HG03045 (cell line): ENCODE data around the gene TBC1D22A.
"Not testable (repeated sequence)": the region's sequence is repeated elsewhere in the genome, so short reads cannot be mapped to it uniquely, and the experiment has no call there.

Experiments
- ATAC-seq: cut with Tn5 transposase; IDR thresholded peaks from one replicate; pipeline ENCODE4 v1.9.1; 2021; ENCODE audit warnings: mild to moderate bottlenecking, moderate library complexity; ENCODE audit not compliant: unreplicated experiment

Gene TBC1D22A

DNA sequence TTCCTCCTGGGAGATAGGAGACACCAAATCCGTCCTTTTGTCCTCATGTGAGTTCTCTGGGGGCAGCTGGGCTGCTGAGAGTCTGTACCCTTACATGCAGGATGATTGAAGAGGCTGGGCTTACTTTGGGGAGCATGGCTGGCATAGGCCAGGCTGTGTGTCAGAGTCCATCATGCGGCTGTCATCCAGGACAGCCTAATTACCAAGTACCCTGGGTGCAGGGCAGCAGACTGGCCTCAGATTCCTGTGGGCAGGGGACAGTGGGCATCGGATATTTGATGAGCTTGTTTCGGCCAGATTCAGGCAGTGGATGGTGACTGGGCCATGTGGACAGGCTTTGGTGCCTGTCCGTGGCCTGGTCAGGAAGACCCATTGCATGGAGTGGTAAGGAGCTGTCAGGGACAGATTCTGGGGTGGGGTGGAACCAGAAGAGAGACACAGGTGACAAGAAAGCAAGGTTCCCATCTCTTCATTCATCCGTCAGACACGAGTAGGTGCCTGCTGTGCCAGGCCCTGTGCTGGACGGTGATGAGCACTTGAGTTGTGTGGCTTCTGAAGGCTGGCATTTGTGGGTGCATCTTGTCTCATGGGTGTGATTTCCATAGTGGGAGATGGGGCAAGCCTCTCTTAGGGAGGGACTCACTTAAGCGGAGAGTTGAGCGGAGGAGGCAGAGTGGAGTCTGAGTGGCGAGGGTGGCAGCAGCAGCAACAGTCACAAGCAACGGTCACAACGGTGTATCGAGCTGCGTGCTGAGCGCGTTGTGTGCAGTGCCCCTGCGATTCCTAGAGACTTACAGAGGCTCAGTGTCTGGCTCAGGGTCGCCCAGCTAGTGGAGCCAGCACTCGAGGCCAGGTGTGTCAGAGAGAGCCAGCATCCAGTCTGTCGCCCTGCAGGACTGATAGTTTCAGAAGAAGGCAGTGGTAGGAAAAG, 48.7 kb downstream of the TBC1D22A start:
- ATAC-seq = no peak

DNA sequence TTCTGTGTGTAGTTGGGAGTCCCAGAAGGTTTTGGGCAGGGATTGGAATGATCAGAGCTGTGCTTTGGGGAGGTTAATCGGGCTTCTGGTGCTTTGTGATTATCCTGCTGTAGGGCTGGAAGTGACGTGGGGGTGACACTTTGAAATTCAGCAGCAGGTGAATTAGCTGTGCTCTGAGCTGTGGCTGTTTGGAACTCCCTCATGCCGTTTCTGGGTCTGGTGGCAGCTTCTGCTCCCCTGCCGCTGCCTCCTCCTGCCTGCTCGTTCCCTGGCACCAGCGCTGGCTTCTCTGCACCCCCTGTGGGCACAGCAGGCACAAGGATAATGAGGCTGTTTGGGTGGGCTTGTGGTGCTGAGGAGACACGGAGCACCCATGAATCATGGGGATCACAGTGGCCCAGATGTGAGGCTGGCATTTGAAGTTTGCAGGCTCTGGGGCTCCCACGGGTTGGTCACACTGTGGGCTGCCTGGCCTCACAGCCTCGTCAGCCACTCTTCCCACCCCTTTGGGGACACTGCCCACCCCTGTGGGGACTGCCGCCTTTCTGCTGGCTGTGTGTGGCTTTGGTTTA, 49.7 kb downstream of the TBC1D22A start:
- no peak for ATAC-seq

GRCh38 chr22:46812788-46813187, 50.3 kb downstream of the TBC1D22A start:
- no peak for ATAC-seq

DNA sequence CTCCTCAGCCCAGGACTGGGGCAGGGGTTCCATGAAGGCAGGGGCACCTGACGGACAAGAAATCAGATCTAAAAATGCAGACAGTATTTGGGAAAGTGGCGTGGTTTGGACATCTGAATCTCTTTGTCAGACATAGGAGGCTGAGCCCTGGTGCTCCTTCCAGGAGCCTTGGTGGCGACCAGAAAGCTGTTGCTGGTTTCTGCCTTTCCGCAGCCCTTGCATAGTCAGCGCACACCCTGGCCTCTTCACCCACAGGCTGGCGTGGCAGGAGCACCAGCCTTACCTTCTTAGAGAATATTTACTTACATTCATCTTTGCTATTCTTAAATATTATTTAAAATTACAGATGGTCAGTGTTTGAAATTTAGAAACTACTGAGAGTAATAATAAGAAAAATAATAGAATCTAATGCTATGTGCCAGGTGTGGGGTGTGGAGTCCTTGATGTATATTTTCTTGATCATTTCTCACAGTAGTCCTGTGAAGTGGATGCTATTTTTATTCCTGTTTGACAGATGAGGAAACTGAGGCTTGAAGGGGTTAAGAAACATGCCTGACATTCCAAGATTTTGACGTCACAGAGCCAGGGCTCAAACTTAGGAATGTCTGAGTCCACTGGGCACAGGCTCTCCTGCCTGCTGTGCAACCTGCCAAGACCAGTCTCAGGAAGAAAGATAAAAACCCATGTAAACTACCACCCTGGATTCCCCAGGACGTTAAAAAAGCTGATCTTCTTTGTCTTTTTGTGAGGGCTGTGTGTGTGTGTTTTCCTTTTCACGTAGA, 51.6 kb downstream of the TBC1D22A start:
- no peak for ATAC-seq

DNA sequence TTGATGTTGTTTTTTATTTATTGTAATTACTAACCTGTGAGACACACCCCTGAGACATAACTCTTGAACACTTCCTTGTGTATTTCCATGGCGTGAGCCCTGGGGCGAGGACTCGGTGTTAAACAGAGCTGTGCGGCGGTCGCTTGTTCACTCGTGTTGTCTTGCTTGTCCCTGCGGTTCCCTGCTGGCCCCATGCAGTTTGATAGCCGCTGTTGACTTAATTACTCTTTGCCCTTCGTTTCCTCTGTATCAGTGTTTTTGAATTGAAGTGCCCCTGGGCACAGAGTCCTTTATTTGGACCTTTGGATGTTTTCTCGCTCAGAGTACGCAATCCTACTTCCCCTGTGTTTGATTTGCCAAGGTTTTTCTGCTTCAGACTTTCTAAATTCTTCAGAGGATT, 52.7 kb downstream of the TBC1D22A start:
- ATAC-seq = no peak

DNA sequence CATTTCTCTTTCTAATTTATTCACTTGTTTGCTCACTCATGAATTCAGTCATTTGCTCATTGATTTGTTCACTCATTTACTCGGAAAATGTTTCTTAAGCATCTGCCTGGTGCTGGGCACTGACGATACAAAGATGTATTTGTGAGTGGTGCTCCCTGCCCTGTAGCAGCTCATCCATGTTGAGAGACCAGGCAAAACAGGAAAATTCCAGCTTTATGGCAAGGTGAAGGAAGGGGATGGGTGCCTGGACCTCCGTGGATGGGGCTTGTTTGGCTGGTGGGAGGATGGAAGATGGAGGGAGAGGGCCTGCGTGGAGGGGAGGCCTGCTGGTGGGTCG, 53.1 kb downstream of the TBC1D22A start:
- ATAC-seq = no peak

DNA sequence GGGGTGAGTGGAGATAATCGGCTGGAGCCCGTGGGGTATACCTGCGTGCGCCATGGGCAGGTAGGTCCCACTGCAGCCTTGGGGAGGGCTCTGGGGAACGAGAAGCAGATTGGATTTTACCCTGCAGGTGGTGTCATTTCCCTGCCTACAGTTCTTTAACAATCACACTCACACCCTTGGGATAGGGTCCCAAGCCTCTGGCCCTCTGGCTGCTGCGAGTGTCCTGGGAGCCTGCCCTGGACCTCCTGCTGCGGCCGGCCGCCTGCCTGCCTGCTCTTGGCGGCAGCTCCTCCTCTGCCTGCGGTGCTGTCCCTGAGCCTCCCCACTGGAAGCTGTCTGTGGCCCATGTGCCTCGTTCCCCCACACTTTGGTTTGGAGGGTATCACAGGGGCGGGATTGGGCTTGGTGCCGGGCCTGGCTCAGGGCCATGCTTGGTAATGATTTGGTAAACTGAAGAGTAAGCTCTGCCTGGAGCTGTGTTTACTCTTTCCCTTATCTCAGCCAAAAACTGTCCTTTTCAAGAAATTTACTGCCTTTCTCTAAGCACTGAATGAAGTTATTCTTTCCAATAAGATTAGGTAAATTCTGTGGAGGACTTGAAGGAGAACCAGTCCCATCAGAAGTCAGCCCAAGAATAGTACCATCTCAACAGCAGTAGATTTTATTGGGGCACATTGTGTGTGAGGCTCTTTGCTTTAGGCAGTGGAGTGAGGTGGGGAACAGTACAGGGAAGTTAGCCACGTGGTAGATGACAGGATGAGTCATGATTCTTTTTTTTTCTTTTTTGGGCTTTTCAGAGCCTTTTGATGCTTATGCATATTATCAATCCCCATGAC, 53.7 kb downstream of the TBC1D22A start:
- no peak for ATAC-seq

DNA sequence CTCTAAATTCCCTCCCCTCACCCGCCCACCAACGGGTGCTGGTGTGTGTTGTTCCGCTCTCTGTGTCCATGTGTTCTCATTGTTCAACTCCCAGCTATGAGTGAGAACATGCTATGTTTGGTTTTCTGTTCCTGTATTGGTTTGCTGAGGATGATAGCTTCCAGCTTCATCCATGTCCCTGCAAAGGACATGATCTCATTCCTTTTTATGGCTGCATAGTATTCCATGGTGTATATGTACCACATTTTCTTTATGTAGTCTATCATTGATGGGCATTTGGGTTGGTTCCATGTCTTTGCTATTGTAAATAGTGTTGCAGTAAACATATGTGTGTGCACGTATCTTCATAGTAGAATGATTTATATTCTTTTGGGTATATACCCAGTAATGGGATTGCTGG, 54.9 kb downstream of the TBC1D22A start:
- not testable (repeated sequence) for ATAC-seq

DNA sequence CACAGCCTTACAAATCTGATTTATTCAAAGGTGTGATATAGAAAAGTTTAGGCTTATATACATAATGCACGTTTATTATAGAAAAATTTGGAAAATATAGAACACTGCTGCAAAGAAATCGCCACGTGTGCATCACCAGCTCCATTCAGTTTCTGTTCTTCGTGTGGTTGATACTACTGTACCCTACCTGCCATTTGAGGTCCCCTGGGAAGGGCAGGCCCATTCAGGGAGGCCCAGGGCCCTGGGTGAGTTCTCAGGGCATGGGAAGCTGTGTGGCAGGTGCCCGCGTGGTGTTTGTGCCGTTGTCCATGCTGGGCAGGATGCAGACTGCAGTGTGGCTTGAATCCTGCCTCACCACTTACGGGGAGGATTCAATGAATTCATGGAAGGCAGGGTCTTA, 60.8 kb downstream of the TBC1D22A start:
- ATAC-seq = no peak

- ATAC-seq = no peak
Observed at GRCh38 chr22:46823654-46824053, 61.2 kb downstream of the TBC1D22A start.

- no peak for ATAC-seq
Observed at GRCh38 chr22:46824344-46824909, 62.0 kb downstream of the TBC1D22A start.

- no peak for ATAC-seq
Observed at GRCh38 chr22:46824980-46825544, 62.6 kb downstream of the TBC1D22A start.

DNA sequence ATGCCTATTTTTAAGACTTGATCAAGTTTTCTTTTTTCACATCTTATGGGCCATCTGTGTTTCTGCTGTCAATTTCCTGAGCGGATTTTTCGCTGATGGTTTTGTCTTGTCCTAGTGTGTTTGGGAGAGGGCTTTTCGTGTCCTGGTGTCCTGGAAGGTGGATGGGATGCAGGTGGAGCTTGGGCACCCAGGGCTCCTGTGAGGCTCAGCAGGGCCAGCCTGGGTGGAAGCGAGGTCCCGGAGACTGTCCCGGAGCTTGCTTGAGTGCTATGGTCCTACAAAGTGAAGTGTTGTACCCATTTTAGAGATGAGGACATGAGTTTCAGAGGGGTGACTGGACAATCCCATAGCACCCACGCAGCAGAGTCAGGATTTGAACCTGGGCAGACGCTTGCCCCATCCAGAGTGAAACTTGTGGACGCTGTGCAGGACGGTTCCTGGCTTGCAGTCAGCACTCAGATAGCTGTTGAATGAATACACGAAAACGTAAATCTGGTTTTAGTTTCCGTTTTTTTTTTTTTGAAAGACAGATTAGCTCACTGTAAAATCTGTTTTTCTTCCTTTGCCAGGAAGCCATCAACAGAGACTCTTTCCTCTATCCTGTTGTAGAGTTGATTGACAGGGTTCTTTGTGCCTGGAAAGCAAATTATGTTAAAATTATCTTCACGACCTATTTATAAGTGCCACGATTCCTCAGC, 64.1 kb downstream of the TBC1D22A start:
- no peak for ATAC-seq

DNA sequence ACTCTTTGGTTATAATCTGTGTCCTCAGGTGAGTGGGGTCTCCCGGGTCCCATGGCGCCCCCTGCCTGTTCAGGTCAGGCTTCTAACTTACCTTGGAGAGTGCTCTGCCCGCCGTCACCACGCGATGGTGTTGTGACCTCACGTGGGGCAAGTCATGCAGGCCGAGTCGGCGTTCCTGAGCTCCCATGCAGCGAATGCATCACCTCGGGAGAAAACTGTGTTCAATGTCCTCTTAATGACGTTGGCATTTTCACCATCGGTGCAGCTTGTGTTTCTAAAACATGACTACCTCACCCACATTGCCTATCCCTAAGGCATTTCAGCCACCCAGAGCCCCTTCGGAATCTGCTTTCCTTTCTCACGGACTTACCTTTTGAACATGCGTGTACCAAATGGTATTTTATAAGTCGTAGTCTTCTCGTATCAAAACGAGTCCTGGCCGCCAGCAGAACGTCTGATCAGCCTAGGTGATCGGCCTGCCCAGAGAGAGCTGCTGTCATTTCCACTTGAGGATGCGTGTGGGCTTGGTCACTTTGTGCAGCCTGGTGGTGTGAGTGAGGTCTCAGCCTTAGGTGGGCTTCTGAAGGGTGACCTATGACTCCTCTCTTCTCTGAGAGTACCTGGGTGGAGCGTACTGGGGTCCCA, 64.8 kb downstream of the TBC1D22A start:
- ATAC-seq = no peak

DNA sequence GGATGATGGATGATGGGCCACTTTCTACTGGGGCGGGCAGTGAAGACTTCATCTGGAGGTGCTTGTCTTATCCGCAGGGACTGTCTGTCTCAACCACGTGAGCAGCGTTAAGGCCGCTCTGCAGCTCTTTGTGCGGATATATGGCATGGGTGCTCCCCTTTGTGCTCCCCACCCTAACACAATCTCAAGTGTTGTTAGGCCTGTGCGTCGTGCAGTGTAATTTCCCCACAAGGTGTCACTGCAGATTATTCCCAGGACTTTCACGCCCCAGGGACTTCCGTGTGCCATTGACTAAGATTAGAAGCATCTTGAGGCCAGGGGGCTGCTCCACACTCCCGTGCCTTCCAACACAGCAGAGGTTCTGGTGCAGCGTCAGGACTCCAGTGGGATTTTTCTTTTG, 65.3 kb downstream of the TBC1D22A start:
- ATAC-seq = no peak

DNA sequence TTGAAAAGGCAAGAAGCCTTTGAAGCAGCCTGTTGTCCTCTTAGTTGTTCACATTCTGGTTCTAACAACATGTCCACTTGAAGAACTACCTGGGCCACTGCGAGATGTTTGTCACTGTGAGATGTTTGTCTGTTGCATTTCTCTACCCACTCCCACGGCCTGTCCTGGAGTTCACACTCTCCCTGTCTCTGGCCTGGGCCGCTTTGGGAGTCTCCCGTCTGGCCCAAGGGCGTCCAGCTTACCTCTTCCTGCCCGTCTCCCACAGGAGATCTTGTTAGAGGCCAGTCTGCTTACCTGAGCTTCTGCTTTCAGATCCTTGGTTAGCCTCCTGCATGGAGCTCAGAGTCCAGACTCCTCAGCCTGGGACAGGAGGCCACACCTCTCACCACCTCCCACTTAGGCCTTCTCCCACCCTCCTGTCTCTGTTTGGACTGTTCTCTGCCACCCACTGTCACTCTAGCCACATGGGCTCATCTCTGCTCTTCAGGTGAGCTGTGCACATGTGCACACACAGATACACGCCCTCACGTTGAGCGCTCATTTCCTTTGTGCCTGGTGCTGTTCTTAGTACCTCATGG, 66.0 kb downstream of the TBC1D22A start:
- ATAC-seq = no peak

GRCh38 chr22:46829117-46829891, 66.9 kb downstream of the TBC1D22A start:
- no peak for ATAC-seq
